ENCODE results near the gene FPGS.
"Not testable (repeated sequence)": the region's sequence is repeated elsewhere in the genome, so short reads cannot be mapped to it uniquely, and the experiment has no call there.

Gene FPGS, protein sequence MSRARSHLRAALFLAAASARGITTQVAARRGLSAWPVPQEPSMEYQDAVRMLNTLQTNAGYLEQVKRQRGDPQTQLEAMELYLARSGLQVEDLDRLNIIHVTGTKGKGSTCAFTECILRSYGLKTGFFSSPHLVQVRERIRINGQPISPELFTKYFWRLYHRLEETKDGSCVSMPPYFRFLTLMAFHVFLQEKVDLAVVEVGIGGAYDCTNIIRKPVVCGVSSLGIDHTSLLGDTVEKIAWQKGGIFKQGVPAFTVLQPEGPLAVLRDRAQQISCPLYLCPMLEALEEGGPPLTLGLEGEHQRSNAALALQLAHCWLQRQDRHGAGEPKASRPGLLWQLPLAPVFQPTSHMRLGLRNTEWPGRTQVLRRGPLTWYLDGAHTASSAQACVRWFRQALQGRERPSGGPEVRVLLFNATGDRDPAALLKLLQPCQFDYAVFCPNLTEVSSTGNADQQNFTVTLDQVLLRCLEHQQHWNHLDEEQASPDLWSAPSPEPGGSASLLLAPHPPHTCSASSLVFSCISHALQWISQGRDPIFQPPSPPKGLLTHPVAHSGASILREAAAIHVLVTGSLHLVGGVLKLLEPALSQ

DNA sequence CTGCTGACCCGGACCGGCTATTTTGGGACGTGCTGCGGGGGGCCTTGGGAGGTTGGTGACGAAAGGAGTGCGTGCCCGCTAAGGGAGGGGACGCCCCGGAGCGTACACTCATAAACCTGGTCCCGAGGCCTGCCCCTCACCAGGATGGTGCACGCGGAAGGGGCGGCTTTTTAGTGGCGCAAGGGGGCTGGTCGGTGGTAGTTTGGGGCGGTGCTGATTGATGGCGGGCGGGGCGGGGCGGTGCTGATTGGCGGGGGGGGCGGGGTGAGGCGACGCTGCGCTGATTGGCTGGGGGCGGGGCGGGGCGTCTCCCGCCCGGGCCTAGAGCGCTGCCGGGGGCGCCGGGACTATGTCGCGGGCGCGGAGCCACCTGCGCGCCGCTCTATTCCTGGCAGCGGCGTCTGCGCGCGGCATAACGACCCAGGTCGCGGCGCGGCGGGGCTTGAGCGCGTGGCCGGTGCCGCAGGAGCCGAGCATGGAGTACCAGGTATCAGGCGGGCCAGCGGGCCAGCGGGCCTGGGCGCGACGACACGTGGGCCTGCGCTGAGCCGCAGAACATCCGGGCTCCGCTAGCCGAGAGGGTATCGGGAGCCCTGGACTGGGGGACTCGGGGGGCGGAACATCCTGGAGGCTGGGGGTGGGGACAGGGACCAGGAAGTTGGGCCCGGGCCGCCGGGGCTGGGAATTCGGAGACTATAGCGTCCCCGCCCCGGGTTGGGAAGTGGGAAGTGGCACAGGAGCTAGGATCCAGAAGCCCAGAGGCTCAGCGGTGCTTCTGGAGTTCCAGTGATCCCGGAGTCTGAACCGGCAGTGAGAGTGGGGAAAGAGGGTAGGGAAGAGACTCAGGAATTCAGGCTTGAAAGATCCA, at the start of gene FPGS:
TSS of gene FPGS (plus strand) at position 307 of the 868 bp plus-strand sequence. CDS start at position 350, 43 bp downstream.
- H3K9ac ChIP-seq (ENCODE audit: low read depth, low read length), result peak within 1 kb of the TSS; percentile 79
- H3K36me3 ChIP-seq (ENCODE audit: insufficient read depth, low read length), result no peaks in the 10 kb centered on the region
- H3K9me3 ChIP-seq (ENCODE audit: control insufficient read depth, insufficient read depth, low read length), result no peaks in the 10 kb centered on the region
- H3K4me1 ChIP-seq (ENCODE audit: insufficient read depth, low read length), result no peaks in the 10 kb centered on the region; the same call in 1 of the 2 replicates

DNA sequence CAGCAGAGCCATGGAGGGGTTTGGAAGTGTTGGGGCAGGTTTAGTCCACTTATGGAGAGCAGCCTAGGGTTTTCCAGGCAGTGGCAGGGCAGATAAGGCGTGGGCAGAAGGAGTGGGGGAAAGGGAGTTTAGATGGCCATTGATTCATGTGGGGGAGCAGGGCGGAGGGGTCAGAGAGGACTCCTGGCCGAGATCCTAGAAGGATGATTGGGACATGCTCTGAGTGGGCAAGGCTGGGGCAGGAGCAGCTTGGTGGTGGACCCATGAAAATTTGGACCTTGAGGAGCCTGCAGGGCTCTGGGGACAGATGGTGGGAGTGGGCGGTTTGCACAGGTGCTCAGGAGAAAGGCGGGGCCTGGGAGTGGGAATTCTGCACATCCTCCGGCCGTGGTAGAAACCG, 49.5 kb upstream of the FPGS start:
- H3K4me1 ChIP-seq (ENCODE audit: insufficient read depth, low read length), result no peaks in the 10 kb centered on the region; the same call in 1 of the 2 replicates
- H3K36me3 ChIP-seq (ENCODE audit: insufficient read depth, low read length), result no peaks in the 10 kb centered on the region; the same call in 1 of the 2 replicates
- no peak overlapping the region for H3K9ac ChIP-seq (ENCODE audit: low read depth, low read length)
- no peaks in the 10 kb centered on the region for H3K9me3 ChIP-seq (ENCODE audit: control insufficient read depth, insufficient read depth, low read length)

DNA sequence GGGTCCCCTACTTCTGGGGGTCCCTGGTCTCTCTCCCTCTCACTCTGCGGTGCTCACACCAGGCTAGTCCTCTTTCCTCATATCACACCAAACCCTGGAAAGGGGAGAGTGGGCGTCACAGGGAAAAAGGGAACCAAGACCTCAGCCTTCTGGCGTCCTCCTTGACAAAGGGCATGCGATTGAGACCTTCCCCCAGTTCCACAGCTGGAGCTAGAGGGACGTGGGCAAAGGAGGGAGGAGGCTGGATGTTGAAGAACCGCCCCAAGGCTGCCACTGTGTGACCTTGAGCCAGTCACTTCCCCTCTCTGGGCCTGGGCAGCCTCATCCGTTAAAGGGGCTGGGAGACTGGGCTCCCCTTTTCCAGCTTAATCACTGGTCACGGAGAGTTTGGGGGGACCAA, 49.1 kb upstream of the FPGS start:
- Histone ChIP-seq H3K9me3 (ENCODE audit: control insufficient read depth, insufficient read depth, low read length) (no peaks in the 10 kb centered on the region), H3K4me1 (ENCODE audit: insufficient read depth, low read length) (no peaks in the 10 kb centered on the region; the same call in 1 of the 2 replicates), H3K9ac (ENCODE audit: low read depth, low read length) (no peak overlapping the region; the same call in 1 of the 2 replicates), H3K36me3 (ENCODE audit: insufficient read depth, low read length) (no peaks in the 10 kb centered on the region; the same call in 1 of the 2 replicates)

DNA sequence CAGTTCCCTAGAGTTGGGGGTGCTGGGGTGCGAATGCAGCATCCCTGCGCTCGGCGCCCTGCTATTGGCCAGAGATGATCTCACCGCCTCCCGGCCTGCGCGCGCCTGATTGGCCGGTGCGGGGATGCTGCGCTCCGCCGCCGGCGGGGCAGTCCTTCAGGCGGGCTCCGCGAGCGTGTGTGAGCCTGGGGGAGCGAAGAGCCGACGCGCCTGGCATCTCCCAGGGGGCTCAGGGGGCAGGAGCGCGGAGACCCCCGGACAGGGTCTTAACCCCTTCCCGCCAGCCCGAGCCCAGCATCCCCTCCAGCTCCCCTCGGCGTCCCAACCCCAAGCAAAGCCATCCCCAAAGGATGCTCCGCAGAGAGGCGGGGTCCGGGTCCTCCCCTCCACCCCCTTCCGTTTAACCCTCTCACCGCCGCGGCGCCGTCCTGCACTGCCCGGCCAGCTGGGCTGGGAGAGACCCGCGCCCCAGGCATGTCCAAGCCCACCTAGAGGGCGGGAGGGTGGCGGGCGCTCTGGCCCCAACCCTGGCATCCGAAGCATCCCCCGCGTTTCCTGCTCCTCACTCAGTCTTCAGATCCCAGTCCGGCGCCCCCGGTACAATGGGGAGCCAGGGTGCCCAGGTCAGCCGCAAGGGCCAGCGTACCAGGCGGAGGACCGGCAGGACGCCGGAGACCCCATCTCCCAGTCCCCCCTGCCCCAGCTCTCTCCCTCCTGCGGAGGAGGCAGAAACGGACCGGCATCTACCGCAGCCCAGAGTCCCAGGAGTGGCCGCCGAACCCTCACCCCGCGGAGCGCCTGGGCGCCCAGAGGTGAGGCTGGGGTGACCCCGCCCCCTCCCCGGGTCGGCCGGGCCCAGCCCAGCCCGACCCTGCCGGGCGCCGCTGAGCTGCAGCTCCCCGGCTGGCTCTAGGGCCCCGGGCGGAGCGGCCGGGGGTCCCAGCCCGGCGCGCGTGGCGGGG, 48.3 kb upstream of the FPGS start:
- Histone ChIP-seq H3K9ac (ENCODE audit: low read depth, low read length) (peak overlapping the region; percentile 58), H3K36me3 (ENCODE audit: insufficient read depth, low read length) (no peaks in the 10 kb centered on the region; the same call in 1 of the 2 replicates), H3K9me3 (ENCODE audit: control insufficient read depth, insufficient read depth, low read length) (no peaks in the 10 kb centered on the region), H3K4me1 (ENCODE audit: insufficient read depth, low read length) (no peaks in the 10 kb centered on the region; the same call in 1 of the 2 replicates)

DNA sequence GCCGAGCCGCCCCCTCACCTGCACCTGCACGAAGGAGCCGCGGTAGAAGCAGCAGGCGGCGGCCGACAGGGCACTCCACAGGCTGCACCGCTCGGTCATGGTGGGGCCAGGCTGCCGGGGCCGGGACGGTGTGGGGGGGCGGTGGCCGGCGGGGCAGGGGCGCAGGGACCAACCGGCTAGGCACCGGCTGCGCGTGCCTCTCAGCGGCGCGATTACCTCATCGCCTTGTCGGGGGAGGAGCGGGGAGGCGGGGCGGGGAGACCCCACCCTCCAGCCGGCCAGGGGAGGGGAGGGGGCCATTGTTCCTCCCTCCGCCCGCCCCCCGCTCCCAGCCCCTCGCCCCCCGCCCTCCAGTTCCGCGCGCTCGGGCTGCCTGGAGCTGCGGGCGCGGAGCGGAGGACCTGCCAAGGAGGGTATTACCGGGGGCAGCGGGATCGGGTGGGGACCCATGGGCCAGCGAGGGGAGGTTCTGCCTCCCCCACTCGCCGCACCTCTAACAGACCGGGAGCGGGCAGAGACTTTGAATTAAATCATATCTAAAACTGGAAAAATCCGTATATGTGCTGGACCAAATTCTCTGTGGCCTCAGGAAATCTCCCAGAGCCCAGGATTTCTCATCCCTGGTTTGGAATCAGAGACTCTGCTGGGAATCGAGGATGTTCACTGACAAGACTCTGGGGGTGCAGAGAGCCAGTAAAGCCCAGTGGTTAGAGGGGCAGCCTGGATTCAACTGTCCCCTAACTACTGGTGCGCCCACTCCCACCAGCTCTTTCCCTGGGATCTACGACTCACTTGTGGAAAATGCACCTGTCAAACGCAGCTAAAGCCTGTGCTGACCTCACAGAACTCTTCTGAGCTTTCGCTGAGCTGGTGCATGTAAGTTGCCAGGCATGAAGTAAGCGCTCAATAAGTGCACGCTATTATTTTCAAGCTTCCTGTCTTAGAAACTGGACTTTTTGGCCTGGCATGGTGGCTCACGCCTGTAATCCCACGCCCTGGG, 47.3 kb upstream of the FPGS start:
- no peaks in the 10 kb centered on the region; the same call in 1 of the 2 replicates for H3K36me3 ChIP-seq (ENCODE audit: insufficient read depth, low read length)
- H3K4me1 ChIP-seq (ENCODE audit: insufficient read depth, low read length), result no peaks in the 10 kb centered on the region; the same call in 1 of the 2 replicates
- no peaks in the 10 kb centered on the region for H3K9me3 ChIP-seq (ENCODE audit: control insufficient read depth, insufficient read depth, low read length)
- peak overlapping the region; percentile 58 for H3K9ac ChIP-seq (ENCODE audit: low read depth, low read length)

DNA sequence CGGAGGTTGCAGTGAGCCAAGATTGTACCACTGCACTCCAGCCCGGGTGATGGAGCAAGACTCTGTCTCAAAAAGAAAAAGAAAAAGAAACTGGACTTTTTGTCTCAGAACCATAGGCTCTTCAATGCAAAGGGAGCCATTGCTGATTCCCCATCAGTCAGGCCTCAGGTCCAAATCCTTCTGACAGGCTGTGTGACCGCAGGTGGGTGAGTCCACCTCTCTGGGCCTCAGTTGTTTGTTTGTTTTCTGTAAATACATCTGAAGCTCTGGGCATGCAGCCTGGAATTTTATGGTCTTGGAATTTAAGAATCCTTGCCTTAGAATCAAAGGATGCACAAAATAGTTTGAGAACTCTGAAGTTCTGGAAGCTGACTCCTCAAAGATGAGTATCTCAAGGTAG, 46.4 kb upstream of the FPGS start:
- Histone ChIP-seq H3K9me3 (ENCODE audit: control insufficient read depth, insufficient read depth, low read length) (no peaks in the 10 kb centered on the region), H3K9ac (ENCODE audit: low read depth, low read length) (no peak overlapping the region), H3K4me1 (ENCODE audit: insufficient read depth, low read length) (no peaks in the 10 kb centered on the region; the same call in 1 of the 2 replicates), H3K36me3 (ENCODE audit: insufficient read depth, low read length) (no peaks in the 10 kb centered on the region)

DNA sequence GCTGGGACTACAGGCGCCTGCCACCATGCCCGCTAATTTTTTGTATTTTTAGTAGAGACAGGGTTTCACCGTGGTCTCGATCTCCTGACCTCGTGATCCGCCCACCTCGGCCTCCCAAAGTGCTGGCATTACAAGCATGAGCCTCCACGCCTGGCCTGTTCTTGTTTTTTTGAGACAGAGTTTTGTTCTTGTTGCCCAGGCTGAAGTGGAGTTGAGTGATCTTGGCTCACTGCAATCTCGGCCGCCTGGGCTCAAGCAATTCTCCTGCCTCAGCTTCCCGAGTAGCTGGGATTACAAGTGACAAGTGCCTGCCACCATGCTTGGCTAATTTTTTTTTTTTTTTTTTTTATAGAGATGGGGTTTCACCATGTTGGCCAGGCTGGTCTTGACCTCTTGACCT, 45.9 kb upstream of the FPGS start:
- not testable (repeated sequence) for H3K4me1 ChIP-seq (ENCODE audit: insufficient read depth, low read length); H3K9me3 ChIP-seq (ENCODE audit: control insufficient read depth, insufficient read depth, low read length); H3K9ac ChIP-seq (ENCODE audit: low read depth, low read length); H3K36me3 ChIP-seq (ENCODE audit: insufficient read depth, low read length)

DNA sequence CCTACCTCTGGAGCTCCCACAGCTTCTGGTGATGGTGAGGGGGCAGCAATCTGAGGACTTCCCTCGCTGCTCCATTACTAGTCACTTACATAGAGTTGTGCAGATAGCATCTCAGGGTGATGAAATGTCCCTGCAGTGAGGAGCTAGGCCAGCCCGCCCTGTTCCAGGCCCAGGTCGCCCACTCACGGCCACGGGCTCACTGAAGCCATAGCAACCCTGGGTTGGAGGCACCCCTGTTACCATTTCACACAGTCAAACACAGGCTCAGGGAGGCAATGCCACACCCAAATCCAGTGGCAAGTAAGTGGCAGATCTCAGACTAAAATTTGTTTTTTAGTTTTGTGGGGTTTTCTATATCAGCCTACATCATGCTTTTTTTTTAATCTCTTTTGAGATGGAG, 43.8 kb upstream of the FPGS start:
- Histone ChIP-seq H3K9me3 (ENCODE audit: control insufficient read depth, insufficient read depth, low read length) (no peaks in the 10 kb centered on the region), H3K36me3 (ENCODE audit: insufficient read depth, low read length) (no peaks in the 10 kb centered on the region), H3K9ac (ENCODE audit: low read depth, low read length) (no peak overlapping the region), H3K4me1 (ENCODE audit: insufficient read depth, low read length) (peaks cover 13% of the 10 kb centered on the region)

DNA sequence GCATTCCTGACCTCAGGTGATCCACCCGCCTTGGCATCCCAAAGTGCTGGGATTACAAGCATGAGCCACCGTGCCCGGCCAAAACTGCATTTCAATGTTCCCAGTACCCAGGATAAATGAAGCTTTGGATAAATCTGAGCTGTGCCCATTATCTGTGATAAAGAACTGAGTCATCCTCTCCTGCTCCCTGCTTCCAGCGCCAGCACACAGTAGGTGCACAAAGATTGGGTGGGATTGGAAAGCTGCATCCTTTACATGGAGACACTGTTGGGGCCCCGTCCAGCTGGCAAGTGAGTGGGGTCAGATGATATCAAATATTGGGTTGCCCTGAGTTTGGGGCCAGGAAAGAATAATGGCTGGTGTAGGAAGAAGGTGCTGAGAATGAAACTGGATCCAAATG, 41.6 kb upstream of the FPGS start:
- no peaks in the 10 kb centered on the region for H3K9me3 ChIP-seq (ENCODE audit: control insufficient read depth, insufficient read depth, low read length)
- H3K9ac ChIP-seq (ENCODE audit: low read depth, low read length), result no peak overlapping the region
- no peaks in the 10 kb centered on the region for H3K36me3 ChIP-seq (ENCODE audit: insufficient read depth, low read length)

DNA sequence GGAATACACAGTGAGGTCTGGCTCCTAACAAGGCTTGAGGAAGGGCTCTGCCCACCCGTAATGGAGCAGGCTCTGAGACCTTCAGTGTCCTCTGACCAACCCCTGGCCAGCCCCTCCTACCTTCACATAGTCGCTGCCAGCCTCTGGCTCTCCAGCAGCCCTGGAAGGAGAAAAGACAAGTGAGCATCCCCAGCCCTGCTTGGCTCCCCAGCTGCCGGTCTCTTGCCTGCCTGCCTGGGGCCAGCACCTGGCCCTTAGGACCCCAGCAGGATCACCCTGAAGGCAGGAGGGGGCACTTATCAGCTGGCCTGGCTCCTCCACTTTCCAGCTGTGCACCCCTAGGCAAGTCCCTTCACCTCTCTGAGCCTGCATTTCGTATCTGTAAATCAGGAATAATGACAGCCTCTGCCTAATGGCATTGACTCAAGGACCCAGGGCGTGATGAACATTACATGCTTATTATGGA, 41.2 kb upstream of the FPGS start:
- no peaks in the 10 kb centered on the region for H3K36me3 ChIP-seq (ENCODE audit: insufficient read depth, low read length)
- H3K9ac ChIP-seq (ENCODE audit: low read depth, low read length), result no peak overlapping the region
- peaks cover 19% of the 10 kb centered on the region for H3K4me1 ChIP-seq (ENCODE audit: insufficient read depth, low read length)
- no peaks in the 10 kb centered on the region for H3K9me3 ChIP-seq (ENCODE audit: control insufficient read depth, insufficient read depth, low read length)

More for the DNA sequence above, 41.6 kb upstream of the FPGS start:
- H3K4me1 ChIP-seq (ENCODE audit: insufficient read depth, low read length), result peaks cover 19% of the 10 kb centered on the region

DNA sequence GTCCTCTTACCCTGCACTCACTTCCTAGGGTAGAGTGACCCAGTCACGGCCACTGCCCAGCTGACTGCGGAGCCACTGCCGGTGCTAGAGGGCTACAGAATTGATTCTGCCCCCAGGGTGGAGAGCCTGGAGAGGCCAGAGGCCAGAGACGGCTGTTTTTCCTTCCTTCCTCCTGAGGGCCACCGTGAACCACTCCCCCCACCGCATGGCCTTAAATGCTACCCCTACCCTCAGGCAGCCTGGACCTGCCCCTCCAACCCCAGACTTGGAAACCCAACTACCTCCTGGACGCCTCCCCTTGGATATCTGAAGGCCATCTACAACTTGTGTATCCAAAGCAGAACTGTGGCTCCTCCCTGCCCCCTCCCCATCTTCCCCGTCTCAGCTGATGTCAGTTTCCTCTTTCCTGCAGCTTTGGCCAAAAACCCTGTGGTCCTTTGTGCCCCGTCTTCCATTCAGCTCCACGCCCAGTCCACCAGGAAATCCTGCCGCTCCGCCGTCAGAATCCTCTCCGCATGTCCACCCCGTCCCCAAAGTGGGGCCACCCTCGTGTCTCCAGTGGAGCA, 40.5 kb upstream of the FPGS start:
- no peak overlapping the region for H3K9ac ChIP-seq (ENCODE audit: low read depth, low read length)
- no peaks in the 10 kb centered on the region for H3K36me3 ChIP-seq (ENCODE audit: insufficient read depth, low read length)
- H3K4me1 ChIP-seq (ENCODE audit: insufficient read depth, low read length), result peaks cover 19% of the 10 kb centered on the region
- no peaks in the 10 kb centered on the region for H3K9me3 ChIP-seq (ENCODE audit: control insufficient read depth, insufficient read depth, low read length)

DNA sequence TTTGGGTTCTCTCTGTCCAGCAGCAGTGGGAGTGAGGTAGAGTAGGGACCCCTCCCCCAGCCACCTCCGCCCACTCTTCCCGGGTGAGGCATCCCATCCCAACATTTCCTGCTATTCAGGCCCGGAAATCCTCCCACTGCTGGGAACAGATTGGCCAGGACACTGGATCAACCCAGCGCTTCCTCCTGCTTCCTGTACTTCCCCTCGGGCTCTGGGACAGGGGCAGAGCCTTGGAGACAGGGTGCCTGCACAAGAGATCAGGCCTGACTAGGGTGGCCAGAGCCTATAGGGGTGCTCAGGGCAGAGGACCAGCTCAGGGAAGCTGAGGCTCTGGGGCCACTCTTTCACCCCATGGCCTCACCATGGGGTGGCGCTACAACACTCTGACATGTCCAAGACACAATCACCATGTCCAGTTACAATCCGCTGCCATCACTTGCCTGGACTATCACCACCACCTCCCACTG, 38.7 kb upstream of the FPGS start:
- peaks cover 33% of the 10 kb centered on the region for H3K4me1 ChIP-seq (ENCODE audit: insufficient read depth, low read length)
- no peaks in the 10 kb centered on the region for H3K36me3 ChIP-seq (ENCODE audit: insufficient read depth, low read length)
- no peaks in the 10 kb centered on the region for H3K9me3 ChIP-seq (ENCODE audit: control insufficient read depth, insufficient read depth, low read length)
- no peak overlapping the region for H3K9ac ChIP-seq (ENCODE audit: low read depth, low read length)
